ENCODE data around the gene MRPL4. TPM values are rescaled to one million over a fixed set of nuclear protein-coding genes. Genes with fewer than 3 reads are reported as not detected.

Gene MRPL4
- total and polyA plus RNA-seq, 2 of the 13 experiments (the other 11 are each of a cell fraction or from before 2014, with no cell fraction given): 40.6 to 42.5 TPM

- WGBS (ENCODE audit: low lambda C conversion rate): 78% methylated on average over 15 of the region's 28 CpGs
- Histone ChIP-seq H3K27ac (ENCODE audit: extremely low read length, insufficient read depth, low read length) (no peak overlapping the region), H3K27me3 (ENCODE audit: control insufficient read depth in 1 of 2, insufficient read depth in 2 of 2, low read length in 2 of 2) (peaks cover 2 to 11% of the 10 kb centered on the region in 2 experiments; a peak in 4 of 5 replicates), H3K79me2 (ENCODE audit: insufficient read depth, low read length) (no peaks in the 10 kb centered on the region), H4K20me1 (ENCODE audit: insufficient read depth, low read length) (no peaks in the 10 kb centered on the region), H3K4me3 (replicated peaks in 1 of 3; ENCODE audit: insufficient read depth in 1 of 3, low read depth in 2 of 3, low read length in 3 of 3) (no peak overlapping the region), H2AFZ (ENCODE audit: low read length) (no peak overlapping the region), H3K9me3 (ENCODE audit: low read length) (no peaks in the 10 kb centered on the region), H3K9ac (ENCODE audit: insufficient read depth, low read depth, low read length) (no peak overlapping the region), H3K4me1 (ENCODE audit: insufficient read depth, low read length) (peaks cover 21% of the 10 kb centered on the region), H3K4me2 (ENCODE audit: low read depth, low read length) (no peak overlapping the region), H3K36me3 (replicated peaks in 1 of 2; ENCODE audit: control insufficient read depth in 1 of 2, insufficient read depth in 2 of 2, low read length in 2 of 2) (no peaks in the 10 kb centered on the region)
- no TSS peak for BruUV-seq (replicated peaks)
- ATAC-seq: no peak
- POLR2A ChIA-PET: interaction anchor here (0.6 kb wide), 1 partner anchor 8 kb away, joined by 3 read pairs; no protein-coding TSS in a partner anchor
- CTCF ChIA-PET (ENCODE audit: low intra/inter-chr PET ratio, low total read pairs): interaction anchor here (3.9 kb wide), 1 partner anchor 23 kb away, joined by 33 read pairs; no protein-coding TSS in a partner anchor
- no peak for DNase-seq (ENCODE audit: low spot score)
- intact Hi-C loops (cut with micrococcal nuclease; ENCODE audit: unreplicated experiment) (no loop called here), in situ Hi-C loops (cut with HindIII; ENCODE audit: extremely low pct_ligation_motif_present, low pct_unique_long_range_greater_than_20kb) (no loop called here)
- no peak for FAIRE-seq
- peak; percentile 12; the same call in 1 of the 2 replicates for TF ChIP-seq STAG1 (CRISPR knock-in tag; IDR thresholded peaks at IDR 0.05)
- TF ChIP-seq HNRNPL (IDR thresholded peaks at IDR 0.05; ENCODE audit: low read depth, low read length): peak; percentile 51; the same call in 1 of the 2 replicates
- no peak for TF ChIP-seq ZSCAN5A (CRISPR knock-in tag; IDR thresholded peaks at IDR 0.05; ENCODE audit: borderline replicate concordance)
- TF ChIP-seq TGIF2 (CRISPR knock-in tag; IDR thresholded peaks at IDR 0.05): no peak
- no peak for TF ChIP-seq FOXK2 (IDR thresholded peaks at IDR 0.05)
- TF ChIP-seq U2AF2 (IDR thresholded peaks at IDR 0.05; ENCODE audit: low read depth, low read length): no peak
- TF ChIP-seq NFYB (CRISPR knock-in tag; IDR thresholded peaks at IDR 0.05): peak; percentile 78
- no peak for TF ChIP-seq MBNL3 (CRISPR knock-in tag; conservative IDR thresholded peaks at IDR 0.05)
- TF ChIP-seq SP5 (CRISPR knock-in tag; IDR thresholded peaks at IDR 0.05; ENCODE audit: borderline replicate concordance, low read depth): no peak
- TF ChIP-seq ZNF570 (CRISPR knock-in tag; IDR thresholded peaks at IDR 0.05; ENCODE audit: borderline replicate concordance): no peak
- no peak for TF ChIP-seq RFXAP (CRISPR knock-in tag; IDR thresholded peaks at IDR 0.05; ENCODE audit: borderline replicate concordance)
- TF ChIP-seq ZNF550 (CRISPR knock-in tag; IDR thresholded peaks at IDR 0.05; ENCODE audit: borderline replicate concordance): no peak
- no peak for TF ChIP-seq HNRNPLL (IDR thresholded peaks at IDR 0.05; ENCODE audit: low read depth, low read length, poor library complexity, severe bottlenecking)
- TF ChIP-seq MYNN (CRISPR knock-in tag; IDR thresholded peaks at IDR 0.05; ENCODE audit: low read depth): no peak
- no peak for TF ChIP-seq ZNF17 (CRISPR knock-in tag; IDR thresholded peaks at IDR 0.05)
- no peak for TF ChIP-seq THAP9 (CRISPR knock-in tag; IDR thresholded peaks at IDR 0.05; ENCODE audit: borderline replicate concordance)
- no peak for TF ChIP-seq KLF11 (CRISPR knock-in tag; IDR thresholded peaks at IDR 0.05)
- no peak for TF ChIP-seq DBP (CRISPR knock-in tag; IDR thresholded peaks at IDR 0.05; ENCODE audit: not compliant biosample characterization)
- peak; percentile 79 for TF ChIP-seq NFYC (CRISPR knock-in tag; IDR thresholded peaks at IDR 0.05)
Measured at GRCh38 chr19:10227026-10227971, 24.7 kb upstream of the MRPL4 start.

Measured in HepG2 (cell line).